ENCODE measurements around the gene CCDC57.

The CCDC57 gene

DNA sequence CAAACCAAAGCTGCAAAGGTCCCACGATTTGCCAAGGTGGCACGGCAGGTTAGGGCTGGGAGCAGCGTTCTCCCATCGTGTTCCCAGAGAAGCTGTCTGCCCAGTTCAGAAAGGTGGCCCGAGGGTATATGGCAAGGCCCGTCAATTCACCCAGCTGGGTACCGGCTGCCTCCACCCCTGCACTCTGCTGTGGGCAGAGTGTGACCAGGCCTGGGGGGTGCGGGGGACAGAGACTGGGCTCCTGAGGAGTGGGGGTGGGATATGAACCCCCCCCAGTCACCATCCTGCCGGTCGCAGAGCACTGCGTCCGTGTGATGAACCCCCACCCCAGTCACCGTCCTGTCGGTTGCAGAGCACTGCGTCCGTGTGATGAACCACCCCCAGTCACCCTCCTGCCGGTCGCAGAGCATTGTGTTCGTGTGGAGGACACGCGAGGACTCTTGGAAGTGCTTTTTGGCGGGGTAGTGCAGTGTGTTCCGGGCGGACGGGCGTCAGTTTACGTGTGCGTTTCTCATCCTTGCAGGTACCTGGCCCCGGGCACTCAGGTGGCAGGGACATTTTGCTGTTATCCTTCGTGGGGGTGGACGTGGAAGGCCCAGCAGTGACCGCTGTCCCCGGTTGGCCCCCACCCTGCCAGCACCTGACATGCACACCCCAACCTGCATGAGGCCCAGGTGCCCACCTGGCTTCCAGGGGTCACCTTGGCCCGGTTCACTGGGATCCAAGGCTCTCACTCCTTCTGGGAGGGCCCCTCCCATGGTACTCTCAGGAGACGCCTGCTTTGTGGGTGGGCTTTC, 111.9 kb downstream of the CCDC57 start:
- TF ChIP-seq, protein P1, sequence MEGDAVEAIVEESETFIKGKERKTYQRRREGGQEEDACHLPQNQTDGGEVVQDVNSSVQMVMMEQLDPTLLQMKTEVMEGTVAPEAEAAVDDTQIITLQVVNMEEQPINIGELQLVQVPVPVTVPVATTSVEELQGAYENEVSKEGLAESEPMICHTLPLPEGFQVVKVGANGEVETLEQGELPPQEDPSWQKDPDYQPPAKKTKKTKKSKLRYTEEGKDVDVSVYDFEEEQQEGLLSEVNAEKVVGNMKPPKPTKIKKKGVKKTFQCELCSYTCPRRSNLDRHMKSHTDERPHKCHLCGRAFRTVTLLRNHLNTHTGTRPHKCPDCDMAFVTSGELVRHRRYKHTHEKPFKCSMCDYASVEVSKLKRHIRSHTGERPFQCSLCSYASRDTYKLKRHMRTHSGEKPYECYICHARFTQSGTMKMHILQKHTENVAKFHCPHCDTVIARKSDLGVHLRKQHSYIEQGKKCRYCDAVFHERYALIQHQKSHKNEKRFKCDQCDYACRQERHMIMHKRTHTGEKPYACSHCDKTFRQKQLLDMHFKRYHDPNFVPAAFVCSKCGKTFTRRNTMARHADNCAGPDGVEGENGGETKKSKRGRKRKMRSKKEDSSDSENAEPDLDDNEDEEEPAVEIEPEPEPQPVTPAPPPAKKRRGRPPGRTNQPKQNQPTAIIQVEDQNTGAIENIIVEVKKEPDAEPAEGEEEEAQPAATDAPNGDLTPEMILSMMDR (IDR thresholded peaks at IDR 0.05; ENCODE audit: low read depth, low read length), result no peak
- DNase-seq (ENCODE audit: extremely low read depth, low read depth), result no peak

DNA sequence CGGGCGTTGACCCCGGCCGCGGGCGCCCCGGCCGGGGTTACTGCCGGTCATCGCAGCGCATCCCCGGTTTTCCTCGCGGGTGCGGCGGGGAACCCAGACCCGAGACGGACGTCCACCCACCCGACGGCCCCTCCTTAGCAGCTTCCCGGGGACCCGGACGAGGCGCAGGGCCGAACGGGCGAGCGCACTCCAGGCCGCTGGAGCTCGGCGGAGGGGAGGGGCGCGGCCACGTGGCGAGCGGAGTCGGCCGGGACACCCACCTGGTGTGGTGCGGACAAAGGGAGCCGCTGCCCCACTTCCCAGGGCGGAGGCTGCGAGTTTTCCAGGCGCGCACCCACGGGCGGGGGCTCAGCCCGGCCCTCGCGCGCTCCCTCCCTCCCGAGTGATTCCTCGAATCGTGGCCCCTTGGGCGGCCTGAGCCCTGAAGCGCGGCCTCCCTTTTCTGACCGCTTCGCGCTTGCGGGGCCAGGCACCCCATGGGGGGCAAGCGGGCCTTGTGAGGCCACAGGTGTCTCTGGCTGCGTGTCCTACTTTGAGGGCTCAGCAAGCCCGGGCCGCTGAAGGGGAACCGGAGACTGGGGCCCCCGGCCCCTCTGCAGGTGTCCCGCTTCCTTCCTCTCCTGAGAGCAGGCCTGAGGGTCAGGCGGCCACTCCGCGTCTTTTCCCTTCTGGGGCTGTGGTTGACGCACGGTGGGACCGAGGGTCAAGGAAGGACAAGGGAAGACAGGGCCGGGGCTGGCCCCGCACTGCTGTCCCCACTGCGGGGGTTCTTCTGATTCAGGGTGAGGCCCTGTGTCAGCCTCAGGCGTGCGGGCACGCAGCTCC, 113.5 kb downstream of the CCDC57 start:
- TF ChIP-seq, protein P1 (IDR thresholded peaks at IDR 0.05; ENCODE audit: low read depth, low read length), result no peak
- no peak for DNase-seq (ENCODE audit: extremely low read depth, low read depth)

DNA sequence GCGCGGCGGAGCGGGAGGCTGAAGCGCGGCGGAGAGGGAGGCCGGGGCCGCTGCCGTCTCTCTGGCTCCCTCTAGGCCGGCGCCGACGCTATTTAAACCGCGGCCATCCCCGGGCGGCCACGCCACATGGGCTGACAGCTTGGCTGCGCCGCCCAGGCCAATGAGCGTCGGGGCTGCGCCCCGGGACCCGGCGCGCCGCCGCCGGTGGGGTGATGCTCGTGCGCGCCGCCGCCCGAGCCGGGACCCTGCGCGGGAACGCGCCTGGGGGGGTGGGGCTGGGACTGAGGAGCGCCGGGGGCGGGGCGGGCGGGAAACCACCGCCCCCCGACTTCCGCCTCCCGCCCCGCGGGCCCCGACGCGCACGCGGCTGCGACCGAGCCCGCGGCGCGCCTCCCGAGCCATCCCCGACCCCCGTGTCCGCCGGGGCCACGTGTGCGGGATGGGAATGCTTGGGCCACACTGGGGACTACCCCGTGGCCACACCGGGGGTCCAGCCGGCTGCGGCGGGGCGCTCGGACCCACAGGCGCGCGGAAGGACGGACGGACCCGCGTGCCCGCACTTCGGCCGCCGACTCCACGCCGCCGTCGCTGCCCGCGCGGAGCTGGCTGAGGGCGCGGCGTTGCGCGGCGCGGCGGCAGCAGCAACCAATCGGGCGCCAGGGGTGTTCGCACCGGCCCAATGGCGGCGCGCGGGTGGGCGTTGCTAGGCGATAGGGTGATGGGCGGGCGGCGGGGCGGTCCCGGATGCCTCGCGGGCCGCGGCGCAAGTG, 114.3 kb downstream of the CCDC57 start, which contains the start of gene FASN:
Gene FASN, minus strand, starts transcription at position 68 of the 770 bp plus-strand sequence. CDS start 1,791 bp downstream, outside the sequence.
- TF ChIP-seq, protein P1 (IDR thresholded peaks at IDR 0.05; ENCODE audit: low read depth, low read length), result peak; percentile 41
- DNase-seq (ENCODE audit: extremely low read depth, low read depth), result peak; percentile 91

DNA sequence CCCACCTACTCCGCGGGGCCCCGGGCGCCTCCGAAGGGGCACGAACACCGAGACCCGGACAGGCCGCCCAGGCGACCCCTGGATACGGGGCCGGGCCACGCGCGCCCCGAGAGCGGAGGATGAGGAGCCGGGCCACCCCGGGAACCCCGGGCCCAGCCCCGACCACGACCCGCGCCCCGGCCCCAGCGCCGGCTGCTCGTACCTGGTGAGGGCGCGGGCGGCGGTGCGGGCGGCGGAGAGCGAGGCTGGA, 114.8 kb downstream of the CCDC57 start:
- no peak for DNase-seq (ENCODE audit: extremely low read depth, low read depth)

DNA sequence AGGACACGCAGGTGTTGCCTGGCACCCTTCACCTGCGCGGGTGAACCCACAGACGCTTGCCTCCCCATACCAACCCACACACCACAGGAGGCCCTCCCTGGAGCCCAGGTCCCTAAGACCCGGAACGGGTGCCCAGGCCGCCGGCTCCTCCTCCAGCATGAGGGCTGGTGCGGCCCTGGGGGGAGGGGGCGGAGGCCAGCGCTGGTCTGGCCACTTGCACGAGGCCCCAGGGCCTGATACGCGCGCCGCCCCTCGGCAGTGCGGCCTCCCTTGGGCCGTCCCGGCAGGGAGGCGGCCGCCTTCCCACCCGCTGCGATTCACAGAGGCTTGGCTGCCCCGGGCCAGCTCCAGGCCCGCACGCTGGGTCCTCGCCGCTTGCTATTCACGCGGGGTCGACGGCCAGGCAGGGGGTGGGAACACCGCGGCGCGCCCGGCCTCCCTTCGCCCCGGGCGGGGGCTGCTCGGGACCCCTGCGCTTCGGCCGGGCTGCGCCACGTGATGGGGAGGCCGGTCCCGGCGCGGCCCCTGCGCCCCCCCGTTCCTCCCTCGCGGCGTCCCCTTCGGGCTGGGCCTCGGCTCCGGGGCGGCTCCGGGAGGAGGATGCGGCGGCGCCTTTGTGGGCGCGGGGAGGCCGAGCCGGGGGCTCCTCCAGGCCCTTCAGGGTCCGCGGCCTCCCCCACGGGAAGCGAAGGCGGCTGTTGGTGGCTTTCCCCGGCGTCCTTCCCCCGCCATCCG, 115.3 kb downstream of the CCDC57 start:
- no peak for DNase-seq (ENCODE audit: extremely low read depth, low read depth)
- TF ChIP-seq, protein P1 (IDR thresholded peaks at IDR 0.05; ENCODE audit: low read depth, low read length), result no peak

More for the DNA sequence above, 114.8 kb downstream of the CCDC57 start:
- TF ChIP-seq, protein P1 (IDR thresholded peaks at IDR 0.05; ENCODE audit: low read depth, low read length), result no peak

DNA sequence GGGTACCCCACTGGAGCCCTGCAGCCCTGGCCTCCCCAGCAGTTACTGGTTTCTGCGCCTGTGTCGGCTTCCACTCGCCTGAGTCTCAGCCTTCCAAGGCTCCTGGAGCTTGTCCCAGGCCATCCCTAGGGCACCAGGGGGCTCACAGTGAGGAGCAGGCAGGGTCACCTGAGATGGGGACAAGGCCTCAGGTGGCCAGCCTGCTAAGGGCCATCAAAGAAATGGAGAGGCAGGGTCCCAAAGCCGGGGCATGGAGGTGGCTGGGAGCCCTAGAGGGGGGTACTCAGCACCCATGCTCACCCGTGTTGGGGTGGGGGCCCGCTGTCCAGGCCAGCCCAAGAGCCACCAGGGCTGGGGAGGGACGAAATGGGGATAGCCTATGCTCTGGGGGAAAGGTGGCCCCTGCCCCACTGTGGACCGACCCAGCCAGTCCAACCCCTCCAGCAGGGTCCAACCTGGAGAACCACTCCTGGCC, 115.9 kb downstream of the CCDC57 start:
- DNase-seq (ENCODE audit: extremely low read depth, low read depth), result no peak
- TF ChIP-seq, protein P1 (IDR thresholded peaks at IDR 0.05; ENCODE audit: low read depth, low read length), result no peak
